A549 (cell line): ENCODE data around the gene STPG2. TPM values are rescaled to one million over a fixed set of nuclear protein-coding genes. Genes with fewer than 3 reads are reported as not detected.

ENCODE experiments used
- ATAC-seq, 2 experiments: fragments of 200-7000 bp in 1 of 2; fragments of >200 bp in 1 of 2; cut with Nextera tagmentation in 1 of 2; cut with Tn5 transposase in 1 of 2; 3 replicates each; pipeline versions ENCODE4 v1.8.0 to v1.9.1; 2018 to 2020; ENCODE audit warnings: mild to moderate bottlenecking in 1 of 2, moderate library complexity in 1 of 2
- CTCF ChIA-PET: fragments of 300-600 bp; sonication (Branson Sonifier 250); formaldehyde crosslinking; extraction: SDS; loops from one replicate; lab custom pipeline; 2021; ENCODE audit warnings: antibody characterized with exemption, inconsistent platforms; lab: Yijun Ruan, JAX
- POLR2A ChIA-PET: fragments of 350-600 bp; formaldehyde crosslinking; extraction: SDS; loops from one replicate; lab custom pipeline; 2021; ENCODE audit warnings: antibody characterized with exemption, inconsistent platforms; lab: Yijun Ruan, JAX
- DNase-seq, 2 experiments: peaks; one replicate each; pipeline versions ENCODE4 v3.0.0 to v3.0.0-alpha.2; 2011 to 2016; ENCODE audit warnings: low read depth in 1 of 2, low spot score in 1 of 2
- FAIRE-seq: peaks from 2 replicates; lab custom pipeline; 2011; peaks lifted over from hg19 to GRCh38; lab: Jason Lieb, UNC
- H3K27ac ChIP-seq, 2 experiments: fragments of >200 bp; sonication (Bioruptor Twin); formaldehyde crosslinking; 3 replicates each; pipeline ENCODE4 v1.5.1; 2016 to 2017
- H3K4me1 ChIP-seq: fragments of >200 bp; sonication (Bioruptor Twin); formaldehyde crosslinking; 3 replicates; pipeline ENCODE4 v1.6.1; 2016
- H3K4me2 ChIP-seq: fragments of >200 bp; sonication (Bioruptor Twin); formaldehyde crosslinking; 3 replicates; pipeline ENCODE4 v1.6.1; 2016
- H3K4me3 ChIP-seq: fragments of >200 bp; sonication (Bioruptor Twin); formaldehyde crosslinking; 3 replicates; pipeline ENCODE4 v1.5.1; 2016
- H3K9me3 ChIP-seq: fragments of >200 bp; sonication (Bioruptor Twin); formaldehyde crosslinking; 3 replicates; pipeline ENCODE4 v1.6.1; 2016
- BHLHE40 ChIP-seq: IDR thresholded peaks from 2 replicates; pipeline ENCODE4 v1.6.1; 2012; ENCODE audit warnings: low read depth, low read length, inconsistent platforms
- CBX2 ChIP-seq: fragments of 200-600 bp; sonication (generic); IDR thresholded peaks from 2 replicates; pipeline ENCODE4 v1.6.1; 2016; ENCODE audit warnings: low read depth, mild to moderate bottlenecking, borderline replicate concordance
- CEBPB ChIP-seq, 2 experiments: fragments of >200 bp in 1 of 2; sonication (Bioruptor Twin) in 1 of 2; formaldehyde crosslinking in 1 of 2; IDR thresholded peaks; 2 replicates each; pipeline ENCODE4 v1.6.1; 2012 to 2016
- EHF ChIP-seq: fragments of 250-450 bp; sonication (Bioruptor Pico); IDR thresholded peaks from 2 replicates; pipeline ENCODE4 v1.5.0; 2020; ENCODE audit warnings: mild to moderate bottlenecking
- EHMT2 ChIP-seq: fragments of 200-600 bp; sonication (generic); IDR thresholded peaks from 2 replicates; pipeline ENCODE4 v1.6.1; 2016; ENCODE audit warnings: antibody characterized with exemption, low read depth, mild to moderate bottlenecking, moderate library complexity
- EP300 ChIP-seq, 2 experiments: fragments of >200 bp; sonication (Bioruptor Twin); formaldehyde crosslinking; IDR thresholded peaks; 2 replicates in 1 of 2; 3 replicates in 1 of 2; pipeline ENCODE4 v1.6.1; 2016 to 2017
- ESRRA ChIP-seq: fragments of 150-350 bp; IDR thresholded peaks from 2 replicates; pipeline ENCODE4 v1.6.1; 2014; ENCODE audit warnings: mild to moderate bottlenecking, low read length, borderline replicate concordance
- FOSB ChIP-seq: fragments of 250-450 bp; sonication (Bioruptor Pico); IDR thresholded peaks from 2 replicates; pipeline ENCODE4 v1.5.0; 2020; ENCODE audit warnings: mild to moderate bottlenecking, moderate library complexity
- HOXB13 ChIP-seq: fragments of 250-450 bp; sonication (Bioruptor Pico); IDR thresholded peaks from 2 replicates; pipeline ENCODE4 v1.5.0; 2020; ENCODE audit warnings: low read depth, mild to moderate bottlenecking, moderate library complexity
- HOXB5 ChIP-seq: fragments of 250-450 bp; sonication (Bioruptor Pico); IDR thresholded peaks from 2 replicates; pipeline ENCODE4 v1.5.0; 2020; ENCODE audit warnings: mild to moderate bottlenecking, moderate library complexity
- NFE2L2 ChIP-seq: fragments of 150-350 bp; conservative IDR thresholded peaks from 2 replicates; pipeline ENCODE4 v1.6.1; 2014; ENCODE audit warnings: low read length
- NR3C1 ChIP-seq: fragments of >200 bp; sonication (Bioruptor Twin); formaldehyde crosslinking; IDR thresholded peaks from 3 replicates; pipeline ENCODE4 v1.6.1; 2017
- POLR2AphosphoS2 ChIP-seq: conservative IDR thresholded peaks from 2 replicates; pipeline ENCODE4 v1.6.1; 2012; ENCODE audit warnings: low read length, improper control_type of control experiment, inconsistent platforms
- RNF2 ChIP-seq: fragments of 200-600 bp; sonication (generic); IDR thresholded peaks from 2 replicates; pipeline ENCODE4 v1.6.1; 2016; ENCODE audit warnings: low read depth, mild to moderate bottlenecking, antibody characterized with exemption, moderate library complexity, borderline replicate concordance
- SREBF2 ChIP-seq: fragments of 450-650 bp; IDR thresholded peaks from 2 replicates; pipeline ENCODE4 v1.6.1; 2014; ENCODE audit warnings: mild to moderate bottlenecking, moderate library complexity
- TFCP2L1 ChIP-seq: fragments of 250-450 bp; sonication (Bioruptor Pico); IDR thresholded peaks from 2 replicates; pipeline ENCODE4 v1.5.0; 2021; ENCODE audit warnings: mild to moderate bottlenecking
- ZC3H11A ChIP-seq: fragments of 450-650 bp; IDR thresholded peaks from 2 replicates; pipeline ENCODE4 v1.6.1; 2014; ENCODE audit warnings: antibody characterized with exemption, mild to moderate bottlenecking
- WGBS: methylation state at CpG from one replicate; pipeline ENCODE4 v1.1.6; 2017; ENCODE audit errors: missing lambda C conversion rate; 5-methylcytosine and 5-hydroxymethylcytosine counted together
- polyA plus RNA-seq, 4 experiments: library from polyadenylated mRNA; depleted of rRNA in 3 of 4; stranded (reverse); fragments of >200 nt; fragmentation: RNase III in 1 of 4; extraction: RNeasy Plus Mini Kit Qiagen cat#74134 plus additional on column Dnase treatment in 1 of 4; gene quantifications; 2 replicates in 3 of 4; 3 replicates in 1 of 4; pipeline ENCODE4 v1.2.3, GENCODE V29; 2011 to 2017
- TF ChIP-seq, protein P1 (sequence below): fragments of 150-350 bp; IDR thresholded peaks from 2 replicates; pipeline ENCODE4 v1.6.1; 2014; ENCODE audit warnings: low read depth, mild to moderate bottlenecking, low read length
- TF ChIP-seq, protein P2 (sequence below): fragments of 250-450 bp; sonication (Bioruptor Pico); IDR thresholded peaks from 2 replicates; pipeline ENCODE4 v1.5.0; 2020; ENCODE audit warnings: low read depth, mild to moderate bottlenecking, moderate library complexity
- TF ChIP-seq, protein P3 (sequence below): fragments of 200-600 bp; sonication (generic); IDR thresholded peaks from 2 replicates; pipeline ENCODE4 v1.6.1; 2016; ENCODE audit warnings: antibody characterized with exemption, mild to moderate bottlenecking, moderate library complexity
- TF ChIP-seq, protein P4 (sequence below): IDR thresholded peaks from 2 replicates; pipeline ENCODE4 v1.6.1; 2012; ENCODE audit warnings: low read depth, borderline replicate concordance
- TF ChIP-seq, protein P5 (sequence below): fragments of >200 bp; sonication (Bioruptor Twin); formaldehyde crosslinking; IDR thresholded peaks from 2 replicates; pipeline ENCODE4 v1.6.1; 2016

The STPG2 gene
- polyA plus RNA-seq, 2 of the 4 experiments (the other 2 are of a cell fraction): 0.05 TPM; not detected in 1

DNA sequence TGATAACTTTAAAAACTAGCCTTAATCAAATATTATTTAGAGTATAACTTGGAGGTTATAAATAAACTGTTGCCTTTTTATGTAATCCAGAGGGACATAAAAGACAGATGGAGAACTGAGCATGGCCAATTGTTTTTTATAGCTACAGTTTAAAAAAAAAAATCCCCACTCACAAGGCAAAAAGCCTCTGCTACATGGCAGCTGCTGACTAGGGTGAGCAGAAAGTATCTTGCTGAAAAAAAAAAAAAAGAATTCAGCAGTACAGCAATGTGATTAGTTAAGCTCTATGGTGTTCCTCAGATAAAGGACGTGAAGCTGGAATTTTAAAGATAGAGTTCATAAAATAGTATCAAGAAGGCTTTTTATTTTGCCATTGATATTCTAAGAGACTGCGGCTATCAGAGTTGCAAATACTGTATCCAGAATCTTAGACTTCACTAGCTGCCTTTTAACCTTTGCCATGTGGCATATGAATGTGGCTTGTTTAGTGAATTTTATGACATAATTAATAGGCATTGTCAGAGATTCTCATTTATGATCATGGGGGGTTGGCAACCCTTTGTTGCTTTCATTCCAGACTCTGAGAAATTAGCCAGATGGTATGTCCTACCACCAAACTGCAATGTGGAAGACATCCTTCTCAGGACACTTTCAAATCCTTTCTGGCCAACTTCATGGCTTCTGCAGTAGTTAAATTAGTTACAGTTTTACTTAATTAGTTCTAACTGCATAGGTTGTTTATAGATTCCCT lies 498.0 kb downstream of the STPG2 start:
- H3K4me3 ChIP-seq: no peak overlapping the region
- ChIA-PET POLR2A (no interaction called here), CTCF (no interaction called here)
- DNase-seq: no peak
- WGBS: 55% methylated on average over 2 of the region's 2 CpGs
- no peak for ATAC-seq
- TF ChIP-seq, protein P1, sequence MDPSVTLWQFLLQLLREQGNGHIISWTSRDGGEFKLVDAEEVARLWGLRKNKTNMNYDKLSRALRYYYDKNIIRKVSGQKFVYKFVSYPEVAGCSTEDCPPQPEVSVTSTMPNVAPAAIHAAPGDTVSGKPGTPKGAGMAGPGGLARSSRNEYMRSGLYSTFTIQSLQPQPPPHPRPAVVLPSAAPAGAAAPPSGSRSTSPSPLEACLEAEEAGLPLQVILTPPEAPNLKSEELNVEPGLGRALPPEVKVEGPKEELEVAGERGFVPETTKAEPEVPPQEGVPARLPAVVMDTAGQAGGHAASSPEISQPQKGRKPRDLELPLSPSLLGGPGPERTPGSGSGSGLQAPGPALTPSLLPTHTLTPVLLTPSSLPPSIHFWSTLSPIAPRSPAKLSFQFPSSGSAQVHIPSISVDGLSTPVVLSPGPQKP: no peak
- TF ChIP-seq TFCP2L1: no peak
- no peak for TF ChIP-seq EP300 (IDR thresholded peaks at IDR 0.05)
- TF ChIP-seq, all 56 proteins: peak for 0
- Histone ChIP-seq H3K27ac (no peak overlapping the region), H3K4me1 (no peaks in the 10 kb centered on the region), H3K4me2 (no peak overlapping the region), H3K9me3 (no peaks in the 10 kb centered on the region)
- FAIRE-seq: no peak

DNA sequence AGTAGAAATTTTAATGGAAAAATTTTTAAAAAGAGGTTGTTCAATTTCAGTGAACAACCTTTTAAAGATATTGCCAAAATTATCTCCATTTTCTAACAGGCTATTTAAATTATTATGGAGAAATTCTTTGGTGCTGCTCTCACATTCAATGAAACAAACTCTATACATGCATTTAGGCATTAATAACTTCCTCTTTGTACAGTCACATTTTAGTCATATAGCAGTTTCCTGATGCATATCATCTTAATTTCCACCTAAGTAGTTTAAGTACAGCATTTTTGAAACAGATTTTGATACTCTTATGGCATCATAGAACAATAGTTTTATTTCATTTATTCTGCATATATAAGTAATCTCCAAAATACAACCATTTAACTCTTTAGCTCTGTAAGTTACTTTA lies 500.1 kb downstream of the STPG2 start:
- no peak overlapping the region for H3K4me3 ChIP-seq
- no peaks in the 10 kb centered on the region for H3K4me1 ChIP-seq
- FAIRE-seq: no peak
- H3K4me2 ChIP-seq: no peak overlapping the region
- no peak for ATAC-seq
- no peaks in the 10 kb centered on the region for H3K9me3 ChIP-seq
- DNase-seq: no peak
- ChIA-PET CTCF (no interaction called here), POLR2A (no interaction called here)
- H3K27ac ChIP-seq: no peak overlapping the region
- TF ChIP-seq BHLHE40 (no peak), SREBF2 (no peak), ZC3H11A (no peak), HOXB5 (no peak), RNF2 (no peak), EHF (no peak), ESRRA (no peak), CEBPB (IDR thresholded peaks at IDR 0.05) (no peak), NR3C1 (no peak), FOSB (CRISPR knock-in tag) (no peak), CBX2 (no peak), HOXB13 (CRISPR knock-in tag) (no peak), EHMT2 (no peak), TFCP2L1 (no peak), POLR2AphosphoS2 (no peak), NFE2L2 (no peak)
- TF ChIP-seq, protein P2, sequence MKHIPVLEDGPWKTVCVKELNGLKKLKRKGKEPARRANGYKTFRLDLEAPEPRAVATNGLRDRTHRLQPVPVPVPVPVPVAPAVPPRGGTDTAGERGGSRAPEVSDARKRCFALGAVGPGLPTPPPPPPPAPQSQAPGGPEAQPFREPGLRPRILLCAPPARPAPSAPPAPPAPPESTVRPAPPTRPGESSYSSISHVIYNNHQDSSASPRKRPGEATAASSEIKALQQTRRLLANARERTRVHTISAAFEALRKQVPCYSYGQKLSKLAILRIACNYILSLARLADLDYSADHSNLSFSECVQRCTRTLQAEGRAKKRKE (CRISPR knock-in tag): no peak
- TF ChIP-seq, protein P3, sequence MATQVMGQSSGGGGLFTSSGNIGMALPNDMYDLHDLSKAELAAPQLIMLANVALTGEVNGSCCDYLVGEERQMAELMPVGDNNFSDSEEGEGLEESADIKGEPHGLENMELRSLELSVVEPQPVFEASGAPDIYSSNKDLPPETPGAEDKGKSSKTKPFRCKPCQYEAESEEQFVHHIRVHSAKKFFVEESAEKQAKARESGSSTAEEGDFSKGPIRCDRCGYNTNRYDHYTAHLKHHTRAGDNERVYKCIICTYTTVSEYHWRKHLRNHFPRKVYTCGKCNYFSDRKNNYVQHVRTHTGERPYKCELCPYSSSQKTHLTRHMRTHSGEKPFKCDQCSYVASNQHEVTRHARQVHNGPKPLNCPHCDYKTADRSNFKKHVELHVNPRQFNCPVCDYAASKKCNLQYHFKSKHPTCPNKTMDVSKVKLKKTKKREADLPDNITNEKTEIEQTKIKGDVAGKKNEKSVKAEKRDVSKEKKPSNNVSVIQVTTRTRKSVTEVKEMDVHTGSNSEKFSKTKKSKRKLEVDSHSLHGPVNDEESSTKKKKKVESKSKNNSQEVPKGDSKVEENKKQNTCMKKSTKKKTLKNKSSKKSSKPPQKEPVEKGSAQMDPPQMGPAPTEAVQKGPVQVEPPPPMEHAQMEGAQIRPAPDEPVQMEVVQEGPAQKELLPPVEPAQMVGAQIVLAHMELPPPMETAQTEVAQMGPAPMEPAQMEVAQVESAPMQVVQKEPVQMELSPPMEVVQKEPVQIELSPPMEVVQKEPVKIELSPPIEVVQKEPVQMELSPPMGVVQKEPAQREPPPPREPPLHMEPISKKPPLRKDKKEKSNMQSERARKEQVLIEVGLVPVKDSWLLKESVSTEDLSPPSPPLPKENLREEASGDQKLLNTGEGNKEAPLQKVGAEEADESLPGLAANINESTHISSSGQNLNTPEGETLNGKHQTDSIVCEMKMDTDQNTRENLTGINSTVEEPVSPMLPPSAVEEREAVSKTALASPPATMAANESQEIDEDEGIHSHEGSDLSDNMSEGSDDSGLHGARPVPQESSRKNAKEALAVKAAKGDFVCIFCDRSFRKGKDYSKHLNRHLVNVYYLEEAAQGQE: no peak
- TF ChIP-seq, protein P4, sequence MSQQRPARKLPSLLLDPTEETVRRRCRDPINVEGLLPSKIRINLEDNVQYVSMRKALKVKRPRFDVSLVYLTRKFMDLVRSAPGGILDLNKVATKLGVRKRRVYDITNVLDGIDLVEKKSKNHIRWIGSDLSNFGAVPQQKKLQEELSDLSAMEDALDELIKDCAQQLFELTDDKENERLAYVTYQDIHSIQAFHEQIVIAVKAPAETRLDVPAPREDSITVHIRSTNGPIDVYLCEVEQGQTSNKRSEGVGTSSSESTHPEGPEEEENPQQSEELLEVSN: no peak
- TF ChIP-seq, protein P5, sequence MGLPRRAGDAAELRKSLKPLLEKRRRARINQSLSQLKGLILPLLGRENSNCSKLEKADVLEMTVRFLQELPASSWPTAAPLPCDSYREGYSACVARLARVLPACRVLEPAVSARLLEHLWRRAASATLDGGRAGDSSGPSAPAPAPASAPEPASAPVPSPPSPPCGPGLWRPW: no peak
